Lower leg skin (tissue), 3 donors: ENCODE data around the gene INSC.

Source experiments
- CTCF ChIP-seq, 3 donors: fragments of 450-650 bp; IDR thresholded peaks; one replicate each; pipeline ENCODE4 v1.5.1; 2016; ENCODE audit warnings: antibody characterized with exemption in 3 of 3, mild to moderate bottlenecking in 3 of 3, moderate library complexity in 2 of 3
- POLR2A ChIP-seq, 2 donors: fragments of 450-650 bp; IDR thresholded peaks; one replicate each; pipeline ENCODE4 v1.6.1; 2016 to 2017; ENCODE audit warnings: antibody characterized with exemption in 2 of 2, mild to moderate bottlenecking in 1 of 2, moderate library complexity in 1 of 2

GRCh38 chr11:15145615-15146014 is 30.9 kb downstream of the INSC start:
- TF ChIP-seq CTCF (IDR thresholded peaks at IDR 0.05) = no peak
- no peak for TF ChIP-seq POLR2A (IDR thresholded peaks at IDR 0.05)
